Right atrium auricular region (tissue), 2 donors: ENCODE results near the gene CYP46A1. TPM values are rescaled to one million over a fixed set of nuclear protein-coding genes. Genes with fewer than 3 reads are reported as not detected.

Source experiments
- DNase-seq: peaks from one replicate; pipeline ENCODE4 v3.0.0-alpha.2; 2019; ENCODE audit warnings: low spot score
- H3K27ac ChIP-seq, 2 donors: fragments of 200-600 bp; sonication (generic); 1 replicate in 1 of 2; 2 replicates in 1 of 2; pipeline ENCODE4 v1.5.1; 2016 to 2019
- H3K27me3 ChIP-seq, 2 donors: fragments of 200-600 bp; sonication (generic); one replicate each; pipeline versions ENCODE4 v1.5.1 to v1.6.0; 2017 to 2019
- H3K36me3 ChIP-seq: fragments of 200-600 bp; sonication (generic); one replicate; pipeline ENCODE4 v1.5.1; 2016
- H3K4me1 ChIP-seq, 2 donors: fragments of 200-600 bp; sonication (generic); one replicate each; pipeline versions ENCODE4 v1.5.1 to v1.6.0; 2017 to 2019
- H3K4me3 ChIP-seq, 2 donors: fragments of 200-600 bp; sonication (generic); 1 replicate in 1 of 2; 2 replicates in 1 of 2; pipeline ENCODE4 v1.5.1; 2017 to 2019; ENCODE audit warnings: mild to moderate bottlenecking in 1 of 2, moderate library complexity in 1 of 2
- H3K9me3 ChIP-seq, 2 donors: fragments of 200-600 bp; sonication (generic); one replicate each; pipeline ENCODE4 v1.5.1; 2019
- total RNA-seq, 2 donors: library from RNA; depleted of rRNA; stranded (reverse); fragments of >200 nt; gene quantifications; one replicate each; pipeline ENCODE4 v1.1.0, GENCODE V29; 2016
- TF ChIP-seq, protein P1 (sequence below), 2 donors: fragments of 200-600 bp; sonication (generic); IDR thresholded peaks; one replicate each; pipeline ENCODE4 v1.5.1; 2019; ENCODE audit warnings: antibody characterized with exemption in 2 of 2

The CYP46A1 gene
- total RNA-seq, 2 donors from 2014 or later: 1.4 to 6.9 TPM

GRCh38 chr14:99753225-99754140 is 69.4 kb downstream of the CYP46A1 start:
- no peaks in the 10 kb centered on the region for H3K27me3 ChIP-seq
- peak overlapping the region; percentile 10 to 38 for H3K27ac ChIP-seq
- TF ChIP-seq, protein P1, sequence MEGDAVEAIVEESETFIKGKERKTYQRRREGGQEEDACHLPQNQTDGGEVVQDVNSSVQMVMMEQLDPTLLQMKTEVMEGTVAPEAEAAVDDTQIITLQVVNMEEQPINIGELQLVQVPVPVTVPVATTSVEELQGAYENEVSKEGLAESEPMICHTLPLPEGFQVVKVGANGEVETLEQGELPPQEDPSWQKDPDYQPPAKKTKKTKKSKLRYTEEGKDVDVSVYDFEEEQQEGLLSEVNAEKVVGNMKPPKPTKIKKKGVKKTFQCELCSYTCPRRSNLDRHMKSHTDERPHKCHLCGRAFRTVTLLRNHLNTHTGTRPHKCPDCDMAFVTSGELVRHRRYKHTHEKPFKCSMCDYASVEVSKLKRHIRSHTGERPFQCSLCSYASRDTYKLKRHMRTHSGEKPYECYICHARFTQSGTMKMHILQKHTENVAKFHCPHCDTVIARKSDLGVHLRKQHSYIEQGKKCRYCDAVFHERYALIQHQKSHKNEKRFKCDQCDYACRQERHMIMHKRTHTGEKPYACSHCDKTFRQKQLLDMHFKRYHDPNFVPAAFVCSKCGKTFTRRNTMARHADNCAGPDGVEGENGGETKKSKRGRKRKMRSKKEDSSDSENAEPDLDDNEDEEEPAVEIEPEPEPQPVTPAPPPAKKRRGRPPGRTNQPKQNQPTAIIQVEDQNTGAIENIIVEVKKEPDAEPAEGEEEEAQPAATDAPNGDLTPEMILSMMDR (IDR thresholded peaks at IDR 0.05): no peak
- no peak for DNase-seq
- H3K4me1 ChIP-seq: peaks cover 0 to 87% of the 10 kb centered on the region in 2 donors
- no peaks in the 10 kb centered on the region for H3K36me3 ChIP-seq
- H3K4me3 ChIP-seq: no peak overlapping the region
- H3K9me3 ChIP-seq: no peaks in the 10 kb centered on the region

DNA sequence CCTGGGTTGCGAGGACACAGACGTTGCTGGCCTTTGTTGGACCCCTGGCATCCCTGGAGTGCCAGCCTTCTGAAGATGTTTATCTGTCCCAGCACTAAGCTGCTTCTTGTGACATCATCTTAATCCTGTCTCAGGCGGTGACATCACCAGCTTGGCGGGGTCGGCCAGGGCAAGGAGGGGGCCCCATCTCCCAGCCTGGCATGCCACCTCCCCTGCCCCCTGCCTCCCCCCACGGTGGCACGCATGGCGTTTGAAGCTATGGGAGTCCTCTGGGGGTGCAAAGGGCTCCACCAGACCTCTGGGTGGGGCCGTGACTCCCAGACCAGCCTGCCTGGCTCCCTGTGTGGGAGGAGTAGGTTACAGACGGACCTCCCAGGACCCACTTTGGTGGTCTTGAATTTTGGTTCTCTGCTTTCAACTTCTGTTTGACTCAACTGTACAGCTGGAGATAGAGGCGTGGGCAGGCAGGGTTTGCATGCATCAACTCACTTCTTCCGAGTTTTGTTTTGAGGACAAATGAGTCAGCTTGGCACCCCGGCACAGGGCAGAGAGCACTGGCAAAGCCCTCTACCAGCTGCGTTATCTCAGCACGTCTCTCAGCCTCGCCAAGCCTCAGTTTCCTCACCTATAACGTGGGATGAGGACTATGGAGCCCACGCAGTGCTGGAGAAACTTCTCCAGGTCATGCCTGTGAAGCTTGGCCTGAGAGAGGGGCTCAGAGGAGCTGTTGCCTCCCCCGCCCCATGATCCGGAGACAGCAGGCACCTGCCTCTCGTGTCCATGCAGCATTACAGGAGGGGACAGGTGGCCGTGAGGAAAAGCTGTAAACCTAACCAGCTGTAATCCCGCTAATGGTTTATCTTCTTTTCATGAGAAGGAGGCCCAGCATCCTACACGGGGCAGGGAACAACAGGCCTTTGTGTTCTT is 70.3 kb downstream of the CYP46A1 start:
- no peak for DNase-seq
- Histone ChIP-seq H3K36me3 (no peaks in the 10 kb centered on the region), H3K4me3 (no peak overlapping the region), H3K9me3 (no peaks in the 10 kb centered on the region), H3K4me1 (peaks cover 0 to 89% of the 10 kb centered on the region in 2 donors), H3K27me3 (no peaks in the 10 kb centered on the region), H3K27ac (peak overlapping the region; percentile 10 to 38)
- TF ChIP-seq, protein P1 (IDR thresholded peaks at IDR 0.05): no peak

GRCh38 chr14:99755068-99755405 is 70.9 kb downstream of the CYP46A1 start:
- Histone ChIP-seq H3K4me3 (no peak overlapping the region), H3K9me3 (no peaks in the 10 kb centered on the region), H3K27ac (peak overlapping the region in 1 of 2 donors; percentile 43), H3K27me3 (no peaks in the 10 kb centered on the region), H3K4me1 (peaks cover 0 to 83% of the 10 kb centered on the region in 2 donors), H3K36me3 (no peaks in the 10 kb centered on the region)
- DNase-seq: no peak
- TF ChIP-seq, protein P1 (IDR thresholded peaks at IDR 0.05): no peak

DNA sequence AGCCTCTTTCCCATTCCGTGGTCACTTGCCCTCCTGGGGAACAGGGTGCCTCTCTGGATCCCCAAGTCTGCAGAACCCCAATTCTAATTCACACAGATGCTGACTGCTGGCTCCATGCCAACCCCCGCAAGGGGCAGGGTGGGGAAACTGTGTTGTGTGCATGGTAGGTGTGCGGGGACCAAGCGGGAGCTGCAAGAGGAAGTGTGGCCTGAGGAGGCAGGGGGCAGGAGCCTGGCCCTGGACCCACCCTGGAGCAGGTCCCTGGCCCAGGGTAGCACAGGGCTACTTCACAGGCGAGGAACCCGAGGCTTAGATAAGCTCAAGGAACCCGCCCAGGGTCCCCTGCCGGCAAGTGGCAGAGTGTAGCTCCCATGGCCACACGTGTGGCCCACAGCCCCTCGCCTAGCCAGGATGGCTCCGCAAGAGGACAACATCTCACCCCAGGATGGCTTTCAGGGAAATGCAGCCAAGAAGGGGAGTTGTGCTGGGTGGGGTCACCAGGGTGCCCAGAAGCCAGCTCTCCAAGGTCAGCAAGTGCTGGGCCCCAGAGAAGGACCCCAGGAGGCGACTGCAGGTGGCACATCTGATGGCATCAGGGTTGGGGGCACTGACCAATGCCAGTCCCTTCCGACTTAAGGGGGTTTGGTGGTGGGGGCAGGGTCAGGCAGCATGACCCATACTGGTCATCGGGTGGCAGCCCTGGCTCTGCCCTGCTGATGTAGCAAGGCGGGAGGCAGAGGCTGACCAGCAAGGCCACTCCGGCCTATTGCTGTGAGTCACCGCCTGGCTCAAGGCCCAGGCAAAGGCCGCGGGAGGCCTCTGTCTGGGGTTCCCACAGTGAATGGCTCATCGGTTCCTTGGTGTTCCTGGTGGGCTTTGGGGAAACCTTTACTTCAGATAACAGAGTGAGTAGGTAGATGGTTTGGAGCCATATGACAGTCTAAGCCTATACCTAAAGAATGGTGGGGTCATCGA is 71.8 kb downstream of the CYP46A1 start:
- H3K27me3 ChIP-seq: no peaks in the 10 kb centered on the region
- peaks cover 0 to 74% of the 10 kb centered on the region in 2 donors for H3K4me1 ChIP-seq
- H3K9me3 ChIP-seq: no peaks in the 10 kb centered on the region
- H3K36me3 ChIP-seq: no peaks in the 10 kb centered on the region
- peak; percentile 92 for DNase-seq
- H3K27ac ChIP-seq: peak overlapping the region in 1 of 2 donors; percentile 43
- no peak overlapping the region for H3K4me3 ChIP-seq
- TF ChIP-seq, protein P1 (IDR thresholded peaks at IDR 0.05): no peak

GRCh38 chr14:99756796-99757195 is 72.7 kb downstream of the CYP46A1 start:
- Histone ChIP-seq H3K27ac (no peak overlapping the region), H3K4me3 (no peak overlapping the region), H3K4me1 (peaks cover 0 to 66% of the 10 kb centered on the region in 2 donors), H3K27me3 (no peaks in the 10 kb centered on the region), H3K36me3 (no peaks in the 10 kb centered on the region), H3K9me3 (no peaks in the 10 kb centered on the region)
- TF ChIP-seq, protein P1 (IDR thresholded peaks at IDR 0.05): no peak
- no peak for DNase-seq
